Activated T-cell treated with anti-CD3 and anti-CD28 coated beads, Interleukin-2, amount 50 U/mL, for 48 hours (primary cell): ENCODE results near the gene ALKBH3.

Experiments used
- DNase-seq, 2 experiments: peaks; one replicate each; pipeline ENCODE4 v3.0.0-alpha.2; 2020

The ALKBH3 gene

GRCh38 chr11:43942662-43943371, 62.2 kb downstream of the ALKBH3 start:
- peak; percentile 50 to 54 for DNase-seq

- DNase-seq: peak; percentile 29
Measured at GRCh38 chr11:43943372-43943930, 62.8 kb downstream of the ALKBH3 start.

- DNase-seq: peak; percentile 51 to 61
Measured at GRCh38 chr11:43943931-43944751, 63.5 kb downstream of the ALKBH3 start.

- peak; percentile 86 to 87 for DNase-seq
Measured at GRCh38 chr11:43944761-43945311, 64.2 kb downstream of the ALKBH3 start.

GRCh38 chr11:43947003-43947500, 66.4 kb downstream of the ALKBH3 start:
- no peak for DNase-seq

GRCh38 chr11:43947815-43948214, 67.2 kb downstream of the ALKBH3 start:
- DNase-seq: no peak

GRCh38 chr11:43948341-43949225, 68.0 kb downstream of the ALKBH3 start:
- DNase-seq: no peak

- DNase-seq: no peak
Measured at GRCh38 chr11:43950311-43950855, 69.8 kb downstream of the ALKBH3 start.

- no peak for DNase-seq
Measured at GRCh38 chr11:43951231-43951630, 70.6 kb downstream of the ALKBH3 start.

GRCh38 chr11:43952020-43952400, 71.4 kb downstream of the ALKBH3 start:
- DNase-seq: no peak

- DNase-seq: no peak
Measured at GRCh38 chr11:43952401-43953342, 72.0 kb downstream of the ALKBH3 start.

- DNase-seq: no peak
Measured at GRCh38 chr11:43953521-43953920, 72.9 kb downstream of the ALKBH3 start.

- no peak for DNase-seq
Measured at GRCh38 chr11:43954241-43954640, 73.6 kb downstream of the ALKBH3 start.

GRCh38 chr11:43955381-43956118, 74.9 kb downstream of the ALKBH3 start:
- DNase-seq: no peak

GRCh38 chr11:43957571-43957970, 76.9 kb downstream of the ALKBH3 start:
- no peak for DNase-seq

- DNase-seq: no peak
Measured at GRCh38 chr11:43959321-43959995, 78.8 kb downstream of the ALKBH3 start.

GRCh38 chr11:43962383-43963278, 82.0 kb downstream of the ALKBH3 start:
- no peak for DNase-seq

- no peak for DNase-seq
Measured at GRCh38 chr11:43963279-43963620, 82.6 kb downstream of the ALKBH3 start.

- DNase-seq: no peak
Measured at GRCh38 chr11:43967661-43968060, 87.0 kb downstream of the ALKBH3 start.
